T-cell (primary cell): Measurements from ENCODE around the gene OTOG. TPM values are rescaled to one million over a fixed set of nuclear protein-coding genes. Genes with fewer than 3 reads are reported as not detected.

Source experiments
- ATAC-seq, 4 experiments: fragments of 200-7000 bp in 3 of 4; fragments of 150-1000 bp in 1 of 4; cut with Tn5 transposase; replicated peaks in 1 of 4; 1 replicate in 3 of 4; 2 replicates in 1 of 4; pipeline ENCODE4 v1.10.0; 2021; ENCODE audit warnings: moderate library complexity in 3 of 4, mild to moderate bottlenecking in 2 of 4, moderate number of reproducible peaks in 1 of 4
- CTCF ChIA-PET, 2 donors: fragments of 300-600 bp; sonication (Branson Sonifier 250); formaldehyde crosslinking; loops; one replicate each; lab custom pipeline; 2022; ENCODE audit warnings: antibody characterized with exemption in 2 of 2; lab: Charles Lee
- POLR2A ChIA-PET, 2 donors: fragments of 300-600 bp; sonication (Branson Sonifier 250); formaldehyde crosslinking; loops; one replicate each; lab custom pipeline; 2022; ENCODE audit warnings: antibody characterized with exemption in 2 of 2; lab: Charles Lee
- DNase-seq, 35 experiments: peaks; one replicate each; pipeline versions ENCODE4 v3.0.0 to v3.0.0-alpha.2; 2013 to 2023
- H3K27ac ChIP-seq: one replicate; pipeline ENCODE4 v1.5.1; 2013; ENCODE audit warnings: low read length
- H3K27me3 ChIP-seq, 2 experiments: replicated peaks in 1 of 2; 1 replicate in 1 of 2; 2 replicates in 1 of 2; pipeline versions ENCODE4 v1.6.1 to v1.7.0; 2013; ENCODE audit warnings: low read length in 1 of 2, mixed read lengths in 1 of 2; ENCODE audit not compliant: control insufficient read depth in 2 of 2, insufficient read depth in 2 of 2; ENCODE audit errors: extremely low read depth in 1 of 2
- H3K36me3 ChIP-seq, 2 donors: 1 replicate in 1 of 2; 2 replicates in 1 of 2; pipeline versions ENCODE4 v1.6.1 to v1.7.0; 2013; ENCODE audit warnings: low read length in 1 of 2; ENCODE audit not compliant: control insufficient read depth in 2 of 2, insufficient read depth in 1 of 2; ENCODE audit errors: extremely low read depth in 1 of 2
- H3K4me1 ChIP-seq, 2 experiments: 1 replicate in 1 of 2; 2 replicates in 1 of 2; pipeline versions ENCODE4 v1.6.1 to v1.7.0; 2013; ENCODE audit warnings: low read length in 2 of 2, mixed read lengths in 1 of 2; ENCODE audit not compliant: insufficient read depth in 2 of 2, control insufficient read depth in 1 of 2; ENCODE audit errors: extremely low read depth in 1 of 2
- H3K4me3 ChIP-seq, 2 donors: 1 replicate in 1 of 2; 2 replicates in 1 of 2; pipeline versions ENCODE4 v1.5.1 to v1.7.0; 2013; ENCODE audit warnings: mild to moderate bottlenecking in 2 of 2, low read length in 1 of 2, moderate library complexity in 1 of 2; ENCODE audit not compliant: control insufficient read depth in 1 of 2; ENCODE audit errors: extremely low read depth in 1 of 2
- H3K9me3 ChIP-seq: 2 replicates; pipeline ENCODE4 v1.7.0; 2013
- H3K27ac Mint-ChIP-seq, 2 donors: one replicate each; pipeline ENCODE4 v1.8.0; 2020 to 2021; ENCODE audit warnings: mild to moderate bottlenecking in 2 of 2, mixed read lengths in 2 of 2
- H3K27me3 Mint-ChIP-seq, 2 donors: one replicate each; pipeline ENCODE4 v1.8.0; 2021 to 2022; ENCODE audit warnings: mixed read lengths in 2 of 2
- H3K36me3 Mint-ChIP-seq: one replicate; pipeline ENCODE4 v1.8.0; 2021; ENCODE audit warnings: mixed read lengths
- H3K4me1 Mint-ChIP-seq, 3 donors: one replicate each; pipeline ENCODE4 v1.8.0; 2020 to 2022; ENCODE audit warnings: mixed read lengths in 3 of 3, mild to moderate bottlenecking in 1 of 3
- H3K4me3 Mint-ChIP-seq, 3 donors: one replicate each; pipeline ENCODE4 v1.8.0; 2020 to 2022; ENCODE audit warnings: mild to moderate bottlenecking in 3 of 3, mixed read lengths in 3 of 3, moderate library complexity in 3 of 3
- H3K9me3 Mint-ChIP-seq, 3 donors: one replicate each; pipeline ENCODE4 v1.8.0; 2020 to 2022; ENCODE audit warnings: mixed read lengths in 3 of 3
- WGBS: methylation state at CpG from one replicate; pipeline ENCODE4 v1.1.5; 2013; ENCODE audit warnings: missing lambda C conversion rate; ENCODE audit not compliant: insufficient coverage; 5-methylcytosine and 5-hydroxymethylcytosine counted together
- total RNA-seq, 35 experiments: library from RNA in 6 of 35; stranded (reverse) in 6 of 35; fragments of 120-200 nt in 1 of 35; gene quantifications; one replicate each; pipeline versions ENCODE4 v1.2.1 to v1.2.4 and lab custom pipeline; 2013 to 2026

Gene OTOG
- total RNA-seq, 5 donors from 2014 or later (not counting 1 experiment from before 2014, with no cell fraction given) = not detected

GRCh38 chr11:17505146-17505545 lies 41.9 kb upstream of the OTOG start:
- H3K4me1 ChIP-seq = no peaks in the 10 kb centered on the region
- Mint-ChIP-seq H3K36me3 (no peaks in the 10 kb centered on the region), H3K27me3 (peaks cover 6 to 8% of the 10 kb centered on the region in 2 donors), H3K4me3 (no peak overlapping the region), H3K9me3 (no peaks in the 10 kb centered on the region), H3K4me1 (no peaks in the 10 kb centered on the region), H3K27ac (no peak overlapping the region)
- no peak overlapping the region for H3K4me3 ChIP-seq
- no peaks in the 10 kb centered on the region for H3K9me3 ChIP-seq
- no peak overlapping the region for H3K27ac ChIP-seq
- no peaks in the 10 kb centered on the region for H3K36me3 ChIP-seq
- ChIA-PET POLR2A (no interaction called here), CTCF (interaction anchor here (0.7 to 2.9 kb wide), 6 partner anchors 120 to 275 kb away, joined by 3 to 10 read pairs (median 6); no protein-coding TSS in a partner anchor)
- no peak for DNase-seq
- ATAC-seq = no peak
- H3K27me3 ChIP-seq = peaks cover 0 to 8% of the 10 kb centered on the region in 2 experiments
- no CpG with 5 or more reads among the region's 4 CpGs for WGBS

DNA sequence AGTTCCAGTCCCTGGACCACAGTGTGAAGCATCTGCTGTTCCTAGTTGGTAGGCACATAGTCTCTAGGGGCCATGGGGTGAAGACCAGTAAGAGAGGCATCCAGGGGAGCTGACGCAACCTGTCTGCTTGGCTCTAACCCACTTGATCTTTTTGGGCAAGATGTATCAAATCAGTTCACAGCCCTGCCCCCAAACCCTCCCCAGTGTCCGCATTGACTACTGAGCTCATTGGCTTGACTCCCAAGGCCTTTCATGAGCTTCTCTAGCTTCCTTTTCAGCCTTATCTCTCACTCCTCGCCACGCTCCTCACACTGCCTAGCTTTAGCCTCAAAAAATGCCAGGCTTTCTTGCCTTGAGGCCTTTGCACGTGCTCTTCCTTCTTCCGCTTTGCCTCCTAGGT lies 40.7 kb upstream of the OTOG start:
- H3K4me3 ChIP-seq = no peak overlapping the region
- H3K9me3 ChIP-seq = no peaks in the 10 kb centered on the region
- 88% methylated on average over 5 of the region's 6 CpGs for WGBS
- H3K4me1 ChIP-seq = no peaks in the 10 kb centered on the region
- ATAC-seq (no peak), DNase-seq (no peak)
- POLR2A ChIA-PET = no interaction called here
- H3K36me3 ChIP-seq = no peaks in the 10 kb centered on the region
- Mint-ChIP-seq H3K4me1 (no peaks in the 10 kb centered on the region), H3K36me3 (no peaks in the 10 kb centered on the region), H3K27ac (no peak overlapping the region), H3K9me3 (no peaks in the 10 kb centered on the region), H3K27me3 (peaks cover 6 to 10% of the 10 kb centered on the region in 2 donors), H3K4me3 (no peak overlapping the region)
- CTCF ChIA-PET = interaction anchor here (0.6 to 2.2 kb wide), 7 partner anchors 115 to 297 kb away, joined by 3 to 6 read pairs (median 4); no protein-coding TSS in a partner anchor
- no peak overlapping the region for H3K27ac ChIP-seq
- peaks cover 0 to 8% of the 10 kb centered on the region in 2 experiments for H3K27me3 ChIP-seq

DNA sequence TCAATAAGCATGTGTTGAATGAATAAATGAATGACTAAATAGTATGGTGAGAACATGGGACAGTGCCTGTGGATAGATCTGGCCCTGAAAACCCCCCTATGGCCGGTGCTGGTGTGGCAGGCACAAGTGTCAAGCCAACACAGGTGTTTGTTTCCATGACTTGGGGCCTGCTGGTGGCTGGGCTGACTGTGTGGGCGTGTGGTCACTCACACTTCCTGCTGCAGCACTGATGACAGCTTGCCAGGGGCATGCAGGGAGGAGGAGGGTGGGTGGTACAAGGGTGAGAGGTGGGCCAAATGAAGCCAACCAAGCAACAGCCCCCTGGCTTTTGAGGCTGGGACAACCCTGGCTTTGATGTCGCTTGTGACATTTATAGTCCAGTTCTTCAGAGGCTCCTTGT lies 40.1 kb upstream of the OTOG start:
- no peaks in the 10 kb centered on the region for H3K4me1 Mint-ChIP-seq
- no peak for DNase-seq
- H3K27ac Mint-ChIP-seq = no peak overlapping the region
- Histone ChIP-seq H3K36me3 (no peaks in the 10 kb centered on the region), H3K4me3 (no peak overlapping the region), H3K27ac (no peak overlapping the region), H3K4me1 (no peaks in the 10 kb centered on the region), H3K9me3 (no peaks in the 10 kb centered on the region), H3K27me3 (peaks cover 0 to 10% of the 10 kb centered on the region in 2 experiments)
- CTCF ChIA-PET = interaction anchor here (0.6 to 2.2 kb wide), 4 partner anchors 116 to 277 kb away, joined by 3 to 6 read pairs (median 4); no protein-coding TSS in a partner anchor
- WGBS = 45% methylated on average over 3 of the region's 3 CpGs
- no peak overlapping the region for H3K4me3 Mint-ChIP-seq
- H3K36me3 Mint-ChIP-seq = no peaks in the 10 kb centered on the region
- no peak for ATAC-seq
- no peaks in the 10 kb centered on the region for H3K9me3 Mint-ChIP-seq
- POLR2A ChIA-PET = no interaction called here
- H3K27me3 Mint-ChIP-seq = peaks cover 6 to 10% of the 10 kb centered on the region in 2 donors

DNA sequence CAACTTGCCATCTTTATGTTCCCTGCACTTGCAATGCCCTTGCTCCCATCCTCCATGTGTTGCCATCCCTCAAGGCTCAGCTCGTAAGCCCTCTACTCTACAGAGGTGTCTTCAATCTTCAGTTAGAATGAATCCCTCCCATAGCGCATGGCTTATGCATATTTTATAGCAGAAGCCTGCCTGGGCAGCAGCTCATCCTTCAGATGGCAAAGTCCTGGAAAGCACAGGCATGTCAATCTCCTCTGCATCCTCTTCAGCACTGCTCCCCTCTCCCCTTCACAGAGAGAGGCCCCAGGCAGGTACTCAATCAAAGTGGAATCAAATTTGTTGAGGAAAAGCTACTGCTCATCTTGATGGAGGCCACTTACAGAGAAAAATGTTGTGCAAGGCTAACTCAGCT lies 39.3 kb upstream of the OTOG start:
- no peak overlapping the region for H3K4me3 ChIP-seq
- no peaks in the 10 kb centered on the region for H3K9me3 ChIP-seq
- peaks cover 6 to 11% of the 10 kb centered on the region in 2 donors for H3K27me3 Mint-ChIP-seq
- H3K27ac Mint-ChIP-seq = no peak overlapping the region
- ChIA-PET POLR2A (interaction anchor here in 1 of 2 donors (0.5 to 0.6 kb wide), 2 partner anchors 11 to 118 kb away, joined by 3 to 6 read pairs; no protein-coding TSS in a partner anchor), CTCF (interaction anchor here (0.8 to 1.4 kb wide), 4 partner anchors 9 to 278 kb away, joined by 3 read pairs; no protein-coding TSS in a partner anchor)
- no peak overlapping the region for H3K4me3 Mint-ChIP-seq
- no peaks in the 10 kb centered on the region for H3K4me1 Mint-ChIP-seq
- H3K27ac ChIP-seq = no peak overlapping the region
- DNase-seq (no peak), ATAC-seq (no peak)
- no peaks in the 10 kb centered on the region for H3K36me3 ChIP-seq
- WGBS = 67% methylated on average over 1 of the region's 2 CpGs
- no peaks in the 10 kb centered on the region for H3K36me3 Mint-ChIP-seq
- no peaks in the 10 kb centered on the region for H3K4me1 ChIP-seq
- peaks cover 0 to 10% of the 10 kb centered on the region in 2 experiments for H3K27me3 ChIP-seq
- H3K9me3 Mint-ChIP-seq = no peaks in the 10 kb centered on the region

GRCh38 chr11:17508306-17508705 lies 38.8 kb upstream of the OTOG start:
- H3K36me3 ChIP-seq = no peaks in the 10 kb centered on the region
- Mint-ChIP-seq H3K9me3 (no peaks in the 10 kb centered on the region), H3K27me3 (peaks cover 6 to 13% of the 10 kb centered on the region in 2 donors), H3K4me3 (no peak overlapping the region), H3K27ac (no peak overlapping the region), H3K36me3 (no peaks in the 10 kb centered on the region), H3K4me1 (no peaks in the 10 kb centered on the region)
- peaks cover 0 to 7% of the 10 kb centered on the region in 2 experiments for H3K27me3 ChIP-seq
- ChIA-PET POLR2A (interaction anchor here (0.6 to 0.7 kb wide), 2 partner anchors 8 to 12 kb away, joined by 3 read pairs; no protein-coding TSS in a partner anchor), CTCF (interaction anchor here (0.8 to 1.4 kb wide), 3 partner anchors 125 to 278 kb away, joined by 3 read pairs; no protein-coding TSS in a partner anchor)
- DNase-seq (no peak), ATAC-seq (no peak)
- no peaks in the 10 kb centered on the region for H3K4me1 ChIP-seq
- H3K9me3 ChIP-seq = no peaks in the 10 kb centered on the region
- no peak overlapping the region for H3K27ac ChIP-seq
- H3K4me3 ChIP-seq = no peak overlapping the region
- 67% methylated on average over 1 of the region's 3 CpGs for WGBS

DNA sequence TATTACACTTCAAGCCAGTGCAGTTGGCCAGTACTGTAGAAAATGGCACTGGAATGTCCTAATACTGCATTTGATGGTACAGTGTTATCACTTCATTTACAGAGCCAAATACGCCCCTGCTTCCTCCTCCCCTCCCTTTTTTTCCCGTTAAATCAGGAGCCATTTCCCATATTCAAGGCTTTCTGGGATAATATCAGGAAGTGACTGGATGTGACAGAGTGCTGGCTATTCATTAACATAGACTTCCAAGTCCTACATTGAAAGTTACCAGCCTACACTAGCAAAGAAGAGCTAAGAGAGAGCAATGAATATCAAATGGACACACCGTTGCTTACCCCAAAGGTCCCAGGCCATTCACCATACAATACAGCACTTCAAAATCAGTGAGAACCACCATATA lies 38.3 kb upstream of the OTOG start:
- ChIA-PET CTCF (interaction anchor here (1.1 to 1.4 kb wide), 2 partner anchors 127 to 279 kb away, joined by 3 read pairs; no protein-coding TSS in a partner anchor), POLR2A (interaction anchor here in 1 of 2 donors (0.7 kb wide), 1 partner anchor 9 kb away, joined by 3 read pairs; no protein-coding TSS in a partner anchor)
- Mint-ChIP-seq H3K36me3 (no peaks in the 10 kb centered on the region), H3K4me1 (no peaks in the 10 kb centered on the region), H3K4me3 (no peak overlapping the region), H3K27ac (no peak overlapping the region), H3K27me3 (peaks cover 6 to 13% of the 10 kb centered on the region in 2 donors), H3K9me3 (no peaks in the 10 kb centered on the region)
- Histone ChIP-seq H3K9me3 (no peaks in the 10 kb centered on the region), H3K27ac (no peak overlapping the region), H3K27me3 (peaks cover 0 to 7% of the 10 kb centered on the region in 2 experiments), H3K4me3 (no peak overlapping the region), H3K36me3 (no peaks in the 10 kb centered on the region), H3K4me1 (no peaks in the 10 kb centered on the region)
- no CpG with 5 or more reads among the region's 3 CpGs for WGBS
- no peak for ATAC-seq
- DNase-seq = no peak
